Skeletal muscle tissue (tissue), 4 donors: ENCODE results near the gene PHLDB1. TPM values are rescaled to one million over a fixed set of nuclear protein-coding genes. Genes with fewer than 3 reads are reported as not detected.
"Not testable (repeated sequence)": the region's sequence is repeated elsewhere in the genome, so short reads cannot be mapped to it uniquely, and the experiment has no call there.

ENCODE experiments used
- H3K27ac ChIP-seq: one replicate; pipeline ENCODE4 v1.7.0; 2013; ENCODE audit warnings: mild to moderate bottlenecking, low read depth, low read length, inconsistent platforms
- H3K27me3 ChIP-seq, 3 donors: one replicate each; pipeline ENCODE4 v1.7.0; 2013; ENCODE audit warnings: low read length in 3 of 3; ENCODE audit not compliant: control insufficient read depth in 3 of 3, insufficient read depth in 3 of 3
- H3K36me3 ChIP-seq, 3 donors: one replicate each; pipeline ENCODE4 v1.7.0; 2013; ENCODE audit warnings: low read length in 3 of 3; ENCODE audit not compliant: control insufficient read depth in 3 of 3, insufficient read depth in 3 of 3
- H3K4me1 ChIP-seq, 3 donors: one replicate each; pipeline ENCODE4 v1.7.0; 2013; ENCODE audit warnings: low read length in 3 of 3, mild to moderate bottlenecking in 3 of 3; ENCODE audit not compliant: control insufficient read depth in 3 of 3, insufficient read depth in 3 of 3
- H3K4me3 ChIP-seq, 3 donors: one replicate each; pipeline ENCODE4 v1.7.0; 2013; ENCODE audit warnings: low read length in 3 of 3
- H3K9ac ChIP-seq, 3 donors: one replicate each; pipeline ENCODE4 v1.7.0; 2013; ENCODE audit warnings: low read length in 3 of 3, mild to moderate bottlenecking in 3 of 3, moderate library complexity in 2 of 3, low read depth in 1 of 3
- H3K9me3 ChIP-seq, 3 donors: one replicate each; pipeline ENCODE4 v1.7.0; 2013; ENCODE audit warnings: low read length in 3 of 3; ENCODE audit not compliant: control insufficient read depth in 3 of 3
- total RNA-seq: library from RNA; depleted of rRNA; stranded (reverse); fragments of >200 nt; gene quantifications from one replicate; pipeline ENCODE4 v1.2.3, GENCODE V29; 2014
- donor health status: Osteomylitis.

PHLDB1 gene
- total RNA-seq = 54.8 TPM

DNA sequence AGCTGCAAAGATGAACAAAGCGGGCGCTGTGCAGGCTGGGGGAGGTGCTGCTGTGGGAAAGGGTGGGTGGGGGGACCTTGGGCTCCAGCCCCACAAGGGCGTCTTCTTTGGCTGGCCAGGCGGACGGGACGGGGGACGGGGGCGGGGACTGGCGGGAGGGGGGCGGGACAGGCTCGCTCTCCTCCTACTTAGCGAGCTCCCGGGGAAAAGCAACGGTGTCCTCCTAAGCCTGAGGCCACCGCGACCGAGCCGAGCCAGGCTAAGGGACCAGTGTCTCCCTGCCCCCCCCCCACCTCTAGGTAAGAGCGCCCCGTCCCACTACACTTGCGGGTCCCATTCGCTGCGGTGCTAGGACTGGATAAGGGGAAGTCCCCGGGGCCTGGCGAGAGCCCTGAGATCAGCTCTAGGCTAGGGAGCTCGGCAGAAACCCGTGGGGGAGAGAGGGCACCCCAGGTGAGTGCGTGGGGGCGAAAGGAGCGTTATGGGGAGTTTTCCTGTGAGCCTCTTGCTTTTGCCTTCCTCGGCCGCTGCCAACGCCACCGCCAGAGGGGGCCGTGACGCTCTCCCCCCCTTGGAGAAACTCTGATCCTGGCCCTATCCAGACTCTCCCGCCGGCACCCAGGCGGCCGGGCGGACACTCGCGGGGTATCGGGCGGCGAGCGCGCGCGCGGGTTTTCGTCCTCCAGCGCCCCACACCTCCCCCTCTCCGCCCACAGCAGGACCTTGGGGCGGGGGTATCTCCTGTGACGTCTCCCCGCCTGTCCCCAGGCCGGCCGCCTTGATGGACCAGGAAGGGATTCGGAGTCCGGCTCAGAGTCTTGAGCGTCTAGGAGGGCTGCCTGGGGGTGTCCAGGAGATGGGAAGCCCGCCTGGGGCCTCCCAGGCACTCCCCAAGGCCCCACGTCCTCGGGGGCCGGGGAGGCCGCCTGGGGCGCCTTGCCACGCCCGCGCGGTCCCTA lies at the start of gene PHLDB1:
PHLDB1 (plus strand) TSS at position 215 of the 959 bp plus-strand sequence. CDS start 6,222 bp downstream, outside the sequence.
- H3K27me3 ChIP-seq = peaks cover 0 to 9% (median 0%) of the 10 kb centered on the region in 3 donors
- H3K9me3 ChIP-seq = no peaks in the 10 kb centered on the region
- peak within 1 kb of the TSS; percentile 88 for H3K27ac ChIP-seq
- H3K4me3 ChIP-seq = peak within 1 kb of the TSS; percentile 75 to 82 (median 77)
- peaks cover 29 to 42% (median 40%) of the 10 kb centered on the region in 3 donors for H3K4me1 ChIP-seq
- peak within 1 kb of the TSS; percentile 83 to 89 (median 85) for H3K9ac ChIP-seq
- no peaks in the 10 kb centered on the region for H3K36me3 ChIP-seq

DNA sequence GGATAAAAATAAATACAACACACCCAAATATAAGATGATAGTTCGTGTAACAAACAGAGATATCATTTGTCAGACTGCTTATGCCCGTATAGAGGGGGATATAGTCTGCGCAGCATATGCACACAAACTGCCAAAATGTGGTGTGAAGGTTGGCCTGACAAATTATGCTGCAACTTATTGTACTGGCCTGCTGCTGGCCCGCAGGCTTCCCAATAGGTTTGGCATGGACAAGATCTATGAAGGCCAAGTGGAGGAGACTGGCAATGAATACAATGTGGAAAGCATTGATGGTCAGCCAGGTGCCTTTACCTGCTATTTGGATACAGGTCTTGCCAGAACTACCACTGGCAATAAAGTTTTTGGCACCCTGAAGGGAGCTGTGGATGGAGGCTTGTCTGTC lies 46.6 kb upstream of the PHLDB1 start:
- Histone ChIP-seq H3K4me1 (peaks cover 4 to 9% (median 6%) of the 10 kb centered on the region in 3 donors), H3K27me3 (no peaks in the 10 kb centered on the region), H3K36me3 (peaks cover 5 to 25% (median 24%) of the 10 kb centered on the region in 3 donors)

DNA sequence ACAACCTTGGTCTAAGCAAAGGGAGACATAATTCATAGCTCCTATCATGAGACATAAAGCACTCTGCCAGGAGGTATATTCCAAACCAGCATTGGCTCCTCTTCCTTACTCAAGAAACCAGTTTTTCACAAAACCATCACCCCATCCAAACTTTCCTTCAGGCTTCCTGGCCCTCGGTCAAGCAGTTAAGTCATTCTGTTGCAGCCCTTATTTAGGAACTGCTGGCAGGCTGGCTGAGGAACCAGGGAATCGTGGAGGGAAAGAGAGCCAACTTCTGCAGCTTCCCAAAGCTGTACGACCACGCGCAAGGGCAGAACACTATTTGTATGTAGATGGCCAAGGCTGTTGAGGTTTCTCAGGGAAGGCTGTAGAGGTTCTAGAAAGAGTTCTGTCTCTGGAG lies 42.4 kb upstream of the PHLDB1 start:
- Histone ChIP-seq H3K27me3 (no peaks in the 10 kb centered on the region), H3K4me1 (peaks cover 6 to 9% (median 8%) of the 10 kb centered on the region in 3 donors), H3K27ac (no peak overlapping the region), H3K36me3 (peaks cover 3 to 7% (median 3%) of the 10 kb centered on the region in 3 donors), H3K9ac (peak overlapping the region in 2 of 3 donors; percentile 24 to 71), H3K4me3 (peak overlapping the region; percentile 37 to 57 (median 51)), H3K9me3 (no peaks in the 10 kb centered on the region)

More for the DNA sequence above, 46.6 kb upstream of the PHLDB1 start:
- Histone ChIP-seq H3K27ac (no peak overlapping the region), H3K9me3 (no peaks in the 10 kb centered on the region), H3K9ac (no peak overlapping the region), H3K4me3 (no peak overlapping the region)

DNA sequence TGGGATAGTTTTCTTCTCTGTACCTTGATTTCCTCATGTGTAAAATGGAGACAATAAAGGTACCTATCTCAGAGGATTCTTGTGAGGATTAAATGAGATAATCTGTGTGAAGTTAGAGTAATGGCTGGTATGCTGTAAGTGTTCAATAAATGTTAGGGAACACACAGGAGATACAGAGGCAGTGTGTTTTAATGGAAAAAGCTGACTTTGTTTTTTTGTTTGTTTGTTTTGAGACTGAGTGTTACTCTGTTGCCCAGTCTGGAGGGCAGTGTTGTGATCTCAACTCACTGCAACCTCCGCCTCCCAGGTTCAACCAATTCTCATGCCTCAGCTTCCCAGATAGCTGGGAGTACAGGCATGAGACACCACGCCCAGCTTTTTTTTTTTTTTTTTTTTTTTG lies 37.7 kb upstream of the PHLDB1 start:
- Histone ChIP-seq H3K9ac (no peak overlapping the region), H3K27ac (no peak overlapping the region), H3K36me3 (peaks cover 0 to 4% (median 0%) of the 10 kb centered on the region in 3 donors), H3K4me1 (peaks cover 14 to 25% (median 22%) of the 10 kb centered on the region in 3 donors), H3K27me3 (no peaks in the 10 kb centered on the region), H3K4me3 (no peak overlapping the region), H3K9me3 (no peaks in the 10 kb centered on the region)

GRCh38 chr11:118570787-118571186 lies 36.6 kb upstream of the PHLDB1 start:
- no peak overlapping the region for H3K9ac ChIP-seq
- no peak overlapping the region for H3K27ac ChIP-seq
- H3K4me1 ChIP-seq = peaks cover 12 to 25% (median 13%) of the 10 kb centered on the region in 3 donors
- no peaks in the 10 kb centered on the region for H3K9me3 ChIP-seq
- H3K36me3 ChIP-seq = peaks cover 0 to 4% (median 0%) of the 10 kb centered on the region in 3 donors
- H3K4me3 ChIP-seq = no peak overlapping the region
- no peaks in the 10 kb centered on the region for H3K27me3 ChIP-seq

DNA sequence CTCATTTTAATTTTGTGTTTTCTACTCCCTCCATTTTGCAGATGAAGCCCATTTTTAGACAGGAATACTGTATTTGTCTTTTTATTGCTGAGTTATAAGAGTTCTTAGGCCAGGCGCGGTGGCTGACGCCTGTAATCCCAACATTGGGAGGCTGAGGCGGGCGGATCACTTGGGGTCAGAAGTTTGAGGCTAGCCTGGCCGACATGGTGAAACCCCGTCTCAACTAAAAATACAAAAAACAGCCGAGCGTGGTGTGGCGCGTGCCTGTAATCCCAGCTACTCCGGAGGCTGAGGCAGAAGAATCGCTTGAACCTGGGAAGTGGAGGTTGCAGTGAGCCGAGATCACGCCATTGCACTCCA lies 35.7 kb upstream of the PHLDB1 start:
- not testable (repeated sequence) for H3K27me3 ChIP-seq, H3K36me3 ChIP-seq, H3K9me3 ChIP-seq
- Histone ChIP-seq H3K4me3 (peak overlapping the region; percentile 94 to 95 (median 95)), H3K27ac (peak overlapping the region; percentile 98), H3K9ac (peak overlapping the region; percentile 24 to 100 (median 76)), H3K4me1 (peaks cover 9 to 25% (median 16%) of the 10 kb centered on the region in 3 donors)

- Histone ChIP-seq H3K27ac (peak within 1 kb of the TSS; percentile 98), H3K4me3 (peak within 1 kb of the TSS; percentile 94 to 95 (median 95)), H3K4me1 (peaks cover 11 to 25% (median 20%) of the 10 kb centered on the region in 3 donors), H3K27me3 (no peaks in the 10 kb centered on the region), H3K9me3 (no peaks in the 10 kb centered on the region), H3K9ac (peak within 1 kb of the TSS; percentile 98 to 100 (median 100)), H3K36me3 (peaks cover 0 to 4% (median 0%) of the 10 kb centered on the region in 3 donors)
Observed at GRCh38 chr11:118572061-118572980, 35.1 kb upstream of the PHLDB1 start, which contains the start of gene ARCN1. Gene ARCN1 (plus strand): TSS chr11:118572409. CDS start chr11:118572548, 139 bp downstream.

GRCh38 chr11:118572981-118573550 lies 34.3 kb upstream of the PHLDB1 start:
- Histone ChIP-seq H3K9ac (peak overlapping the region; percentile 98 to 100 (median 100)), H3K27me3 (no peaks in the 10 kb centered on the region), H3K4me3 (peak overlapping the region; percentile 94 to 95 (median 95)), H3K4me1 (peaks cover 12 to 25% (median 24%) of the 10 kb centered on the region in 3 donors), H3K36me3 (peaks cover 0 to 4% (median 0%) of the 10 kb centered on the region in 3 donors), H3K9me3 (no peaks in the 10 kb centered on the region), H3K27ac (peak overlapping the region; percentile 98)

DNA sequence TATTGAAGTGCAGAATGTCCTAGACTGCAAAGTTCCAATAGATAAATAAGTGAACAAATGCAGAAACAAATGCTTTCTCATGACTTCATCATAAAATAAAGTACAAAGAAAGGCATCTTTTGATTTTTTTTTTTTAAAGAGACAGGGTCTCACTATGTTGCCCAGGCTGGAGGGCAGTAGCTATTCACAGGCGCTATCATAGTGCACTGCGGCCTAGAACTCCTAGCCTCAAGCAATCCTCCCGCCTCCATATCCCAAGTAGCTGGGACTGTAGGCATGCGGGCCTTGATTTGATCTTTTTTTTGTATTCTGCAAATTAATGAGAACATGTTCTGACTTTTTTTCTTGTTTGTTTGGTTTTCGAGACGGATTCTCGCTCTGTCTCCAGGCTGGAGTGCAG lies 32.8 kb upstream of the PHLDB1 start:
- Histone ChIP-seq H3K27me3 (no peaks in the 10 kb centered on the region), H3K4me1 (peaks cover 12 to 25% (median 24%) of the 10 kb centered on the region in 3 donors), H3K9ac (no peak overlapping the region), H3K9me3 (no peaks in the 10 kb centered on the region), H3K36me3 (peaks cover 0 to 4% (median 0%) of the 10 kb centered on the region in 3 donors), H3K4me3 (peak overlapping the region in 1 of 3 donors; percentile 23), H3K27ac (no peak overlapping the region)
